ENCODE measurements around the gene PLCD1.
"Not testable (repeated sequence)": the region's sequence is repeated elsewhere in the genome, so short reads cannot be mapped to it uniquely, and the experiment has no call there.

The PLCD1 gene

GRCh38 chr3:38067508-38068233 is 38.2 kb upstream of the PLCD1 start:
- TF ChIP-seq EZH2phosphoT487 (IDR thresholded peaks at IDR 0.05; ENCODE audit: low read length), result no peak
- Histone ChIP-seq H3K27ac (ENCODE audit: low read length) (no peak overlapping the region), H3K9me3 (replicated peaks; ENCODE audit: insufficient read depth, low read length) (no peaks in the 10 kb centered on the region), H3K27me3 (replicated peaks; ENCODE audit: insufficient read depth, low read length) (no peaks in the 10 kb centered on the region), H3K4me2 (ENCODE audit: low read depth, low read length) (no peak overlapping the region), H3K4me1 (ENCODE audit: low read length) (no peaks in the 10 kb centered on the region), H3K36me3 (replicated peaks; ENCODE audit: insufficient read depth, low read length) (no peaks in the 10 kb centered on the region), H3K9me2 (replicated peaks; ENCODE audit: insufficient read depth, low read length) (no peaks in the 10 kb centered on the region), H3F3A (ENCODE audit: insufficient read depth, low read length) (no peaks in the 10 kb centered on the region), H3K79me2 (ENCODE audit: low read length) (no peaks in the 10 kb centered on the region), H4K20me1 (ENCODE audit: insufficient read depth, low read length) (no peaks in the 10 kb centered on the region), H3K4me3 (ENCODE audit: low read length) (no peak overlapping the region), H3K9ac (ENCODE audit: low read length) (no peak overlapping the region), H2AFZ (ENCODE audit: low read length) (no peak overlapping the region)
- DNase-seq, result no peak

- not testable (repeated sequence) for H3K9me2 ChIP-seq (replicated peaks; ENCODE audit: insufficient read depth, low read length); H3K4me1 ChIP-seq (ENCODE audit: low read length)
These were observed 35.0 kb upstream of the PLCD1 start for GRCh38 chr3:38064453-38064852.

GRCh38 chr3:38062809-38063208 is 33.4 kb upstream of the PLCD1 start:
- TF ChIP-seq EZH2phosphoT487 (IDR thresholded peaks at IDR 0.05; ENCODE audit: low read length) (no peak), CTCF (IDR thresholded peaks at IDR 0.05; ENCODE audit: low read length) (no peak), EZH2 (optimal IDR thresholded peaks at IDR 0.05; ENCODE audit: low read depth, low read length) (no peak)
- Histone ChIP-seq H3K9me3 (replicated peaks; ENCODE audit: insufficient read depth, low read length) (no peaks in the 10 kb centered on the region), H3K9me2 (replicated peaks; ENCODE audit: insufficient read depth, low read length) (no peaks in the 10 kb centered on the region), H3K4me2 (ENCODE audit: low read depth, low read length) (no peak overlapping the region), H3K27ac (ENCODE audit: low read length) (no peak overlapping the region), H3K4me3 (ENCODE audit: low read length) (no peak overlapping the region), H3K79me2 (ENCODE audit: low read length) (no peaks in the 10 kb centered on the region), H3K36me3 (replicated peaks; ENCODE audit: insufficient read depth, low read length) (no peaks in the 10 kb centered on the region), H3F3A (ENCODE audit: insufficient read depth, low read length) (no peaks in the 10 kb centered on the region), H3K9ac (ENCODE audit: low read length) (no peak overlapping the region), H3K27me3 (replicated peaks; ENCODE audit: insufficient read depth, low read length) (no peaks in the 10 kb centered on the region), H3K4me1 (ENCODE audit: low read length) (no peaks in the 10 kb centered on the region), H2AFZ (ENCODE audit: low read length) (no peak overlapping the region), H4K20me1 (ENCODE audit: insufficient read depth, low read length) (no peaks in the 10 kb centered on the region)
- no peak for DNase-seq

More at GRCh38 chr3:38064453-38064852, 35.0 kb upstream of the PLCD1 start:
- DNase-seq; H3K36me3 ChIP-seq (replicated peaks; ENCODE audit: insufficient read depth, low read length); H3K27me3 ChIP-seq (replicated peaks; ENCODE audit: insufficient read depth, low read length); H3K4me2 ChIP-seq (ENCODE audit: low read depth, low read length); H4K20me1 ChIP-seq (ENCODE audit: insufficient read depth, low read length); H3K4me3 ChIP-seq (ENCODE audit: low read length); H3K9ac ChIP-seq (ENCODE audit: low read length); H2AFZ ChIP-seq (ENCODE audit: low read length); H3F3A ChIP-seq (ENCODE audit: insufficient read depth, low read length); H3K9me3 ChIP-seq (replicated peaks; ENCODE audit: insufficient read depth, low read length); H3K79me2 ChIP-seq (ENCODE audit: low read length); H3K27ac ChIP-seq (ENCODE audit: low read length): not testable (repeated sequence)

GRCh38 chr3:38059591-38059990 is 30.1 kb upstream of the PLCD1 start:
- no peak overlapping the region for H3K27ac ChIP-seq (ENCODE audit: low read length)
- no peak overlapping the region for H3K9ac ChIP-seq (ENCODE audit: low read length)
- no peaks in the 10 kb centered on the region for H3K36me3 ChIP-seq (replicated peaks; ENCODE audit: insufficient read depth, low read length)
- no peaks in the 10 kb centered on the region for H3F3A ChIP-seq (ENCODE audit: insufficient read depth, low read length)
- H2AFZ ChIP-seq (ENCODE audit: low read length), result no peak overlapping the region
- H3K9me3 ChIP-seq (replicated peaks; ENCODE audit: insufficient read depth, low read length), result no peaks in the 10 kb centered on the region
- no peak for DNase-seq
- no peak for TF ChIP-seq CTCF (IDR thresholded peaks at IDR 0.05; ENCODE audit: low read length)
- no peak for TF ChIP-seq EZH2phosphoT487 (IDR thresholded peaks at IDR 0.05; ENCODE audit: low read length)
- TF ChIP-seq EZH2 (optimal IDR thresholded peaks at IDR 0.05; ENCODE audit: low read depth, low read length), result no peak
- H3K9me2 ChIP-seq (replicated peaks; ENCODE audit: insufficient read depth, low read length), result no peaks in the 10 kb centered on the region
- no peaks in the 10 kb centered on the region for H3K4me1 ChIP-seq (ENCODE audit: low read length)
- no peak overlapping the region for H3K4me2 ChIP-seq (ENCODE audit: low read depth, low read length)
- H3K27me3 ChIP-seq (replicated peaks; ENCODE audit: insufficient read depth, low read length), result no peaks in the 10 kb centered on the region
- no peaks in the 10 kb centered on the region for H4K20me1 ChIP-seq (ENCODE audit: insufficient read depth, low read length)
- no peaks in the 10 kb centered on the region for H3K79me2 ChIP-seq (ENCODE audit: low read length)
- no peak overlapping the region for H3K4me3 ChIP-seq (ENCODE audit: low read length)

Measured in MM.1S (cell line).